ENCODE data around the gene ASPSCR1.

DNA sequence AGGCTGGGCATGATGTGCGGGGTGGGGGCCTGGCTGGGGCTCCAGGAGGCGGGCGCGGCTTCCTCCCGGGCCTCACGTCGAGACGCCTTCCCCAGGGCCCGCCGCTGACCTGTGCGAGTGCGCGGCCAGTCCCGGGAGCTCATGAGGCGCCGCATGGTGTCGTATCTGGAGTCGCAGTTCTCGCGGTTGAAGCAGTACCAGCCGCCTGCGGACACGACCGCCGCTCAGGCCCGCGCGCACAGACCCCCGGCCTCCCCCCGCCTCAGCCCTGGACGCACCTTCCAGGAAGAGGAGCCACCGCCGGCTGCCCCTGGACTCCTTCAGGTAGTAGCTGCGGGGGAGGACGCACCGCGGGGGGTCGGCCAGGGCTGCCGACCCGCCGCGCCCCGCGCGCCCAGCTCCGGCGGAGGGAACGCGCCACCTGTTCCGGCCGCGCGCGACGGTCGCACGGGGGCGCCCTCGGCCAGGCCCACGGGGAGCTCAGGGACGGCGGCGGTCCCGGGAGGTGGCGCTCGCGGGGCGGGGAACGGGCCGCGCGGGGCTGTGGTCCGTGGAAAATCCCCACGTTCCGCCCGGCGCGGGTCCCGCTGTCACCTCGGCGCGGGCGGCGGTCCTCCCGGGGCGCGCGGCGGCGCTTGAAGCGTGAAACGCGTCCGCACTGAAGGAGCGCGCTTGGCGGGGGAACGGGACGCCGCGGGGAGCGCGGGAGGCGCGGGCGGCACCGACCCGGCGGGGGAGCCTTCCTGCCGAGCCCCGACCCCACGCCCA lies 17.9 kb upstream of the ASPSCR1 start:
- no peak for TF ChIP-seq POLR2A (IDR thresholded peaks at IDR 0.05; ENCODE audit: low read length)
- TF ChIP-seq GATA1 (IDR thresholded peaks at IDR 0.05; ENCODE audit: low read depth, low read length), result no peak

Measured in erythroblast (primary cell).